Inflammatory macrophage treated with lipopolysaccharide for 1 hour (primary cell): ENCODE measurements around the gene FARS2.

Source experiments
- DNase-seq, 2 donors: peaks; one replicate each; pipeline ENCODE4 v3.0.0-alpha.2; 2020 to 2022

FARS2 gene

GRCh38 chr6:5249451-5250122, 11.7 kb upstream of the FARS2 start:
- no peak for DNase-seq

DNA sequence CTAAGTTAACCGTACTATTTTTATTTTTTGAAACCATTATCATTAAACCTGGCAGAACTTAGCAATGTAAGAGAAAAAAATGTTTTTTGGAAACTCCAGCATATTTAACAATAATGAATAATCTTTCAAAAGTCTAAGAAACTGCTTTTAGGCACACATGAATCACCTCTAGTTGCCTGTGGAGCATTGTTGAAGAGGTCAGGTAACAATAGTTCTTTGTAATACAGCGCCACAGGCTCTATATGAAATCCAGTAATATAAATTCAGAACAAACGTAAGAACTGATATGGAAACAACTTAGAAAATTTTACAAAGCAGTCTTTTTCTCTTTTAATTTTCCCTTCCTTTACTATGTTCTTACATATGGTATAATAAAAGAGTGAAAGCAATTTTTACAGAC, 10.9 kb upstream of the FARS2 start:
- DNase-seq = no peak

GRCh38 chr6:5250911-5251310, 10.4 kb upstream of the FARS2 start:
- DNase-seq = no peak

- no peak for DNase-seq
Observed at GRCh38 chr6:5256952-5257351, 4.4 kb upstream of the FARS2 start.

DNA sequence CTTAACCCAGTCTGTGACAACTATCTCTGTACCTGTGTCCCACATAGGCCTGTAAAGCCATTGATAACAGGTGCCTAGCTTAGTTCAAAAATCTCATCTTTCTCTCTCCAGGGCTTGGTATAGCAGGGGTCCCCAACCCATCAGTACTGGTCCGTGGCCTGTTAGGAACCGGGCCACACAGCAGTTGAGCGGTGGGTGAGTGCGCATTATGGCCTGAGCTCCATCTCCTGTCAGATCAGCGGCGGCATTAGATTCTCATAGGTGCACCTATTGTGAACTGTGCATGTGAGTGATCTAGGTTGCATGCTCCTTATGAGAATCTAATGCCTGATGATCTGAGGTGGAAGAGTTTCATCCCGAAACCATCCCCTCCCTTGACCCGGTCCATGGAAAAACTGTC, 3.9 kb upstream of the FARS2 start:
- DNase-seq = no peak

- DNase-seq = no peak
Observed at GRCh38 chr6:5259428-5259827, 1.9 kb upstream of the FARS2 start.

DNA sequence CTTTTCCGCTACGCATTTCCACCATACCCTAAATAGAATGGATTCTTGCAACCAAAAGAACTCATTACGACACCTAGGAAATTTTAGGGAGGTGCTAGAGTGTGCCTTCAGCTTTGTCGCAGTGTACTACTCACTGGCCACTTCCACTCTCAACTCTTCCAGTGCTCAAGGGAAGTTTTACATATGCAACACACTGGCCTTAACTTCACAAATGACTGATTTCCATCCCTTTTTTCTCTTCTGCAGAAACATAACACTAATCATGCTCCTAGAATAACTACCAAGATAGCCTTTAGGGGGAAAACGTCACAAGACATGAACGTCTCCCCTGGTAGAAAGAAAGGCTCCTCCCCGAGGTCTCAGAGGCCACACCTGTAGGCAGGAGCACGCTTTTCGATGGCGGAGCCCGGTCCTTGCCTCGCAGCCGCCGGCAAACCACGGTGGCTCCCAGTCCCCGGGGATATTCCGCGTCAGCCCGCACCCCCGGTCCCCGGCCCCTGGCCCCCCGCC, 1.1 kb upstream of the FARS2 start:
- peak; percentile 88 to 93 for DNase-seq

DNA sequence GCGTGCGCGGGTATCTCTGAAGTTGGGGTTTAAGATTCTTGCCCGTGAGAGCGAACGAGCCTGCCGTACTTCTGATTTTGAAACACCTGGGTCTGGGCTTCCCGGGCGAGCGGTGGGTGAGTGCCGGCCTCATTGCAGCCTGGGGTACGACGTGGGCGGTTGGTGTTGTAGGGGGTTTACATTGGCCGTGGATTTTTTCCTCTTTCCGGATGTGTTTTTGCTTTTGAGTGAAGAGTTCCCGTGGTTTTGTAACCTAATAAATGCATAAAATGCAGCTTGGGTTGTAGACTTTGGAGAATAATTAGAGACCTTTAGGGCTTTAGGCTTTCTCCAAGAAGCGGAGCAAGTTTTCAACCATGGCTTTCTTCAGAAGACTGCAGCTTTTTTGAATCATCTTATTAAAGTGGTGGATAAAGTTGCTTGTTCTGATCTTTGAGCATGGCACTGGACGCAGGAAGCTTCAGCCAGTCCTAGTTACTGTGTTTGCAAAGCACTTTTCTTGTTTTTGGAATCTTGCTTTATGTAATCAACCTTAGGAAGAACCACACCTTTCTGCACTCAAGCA, 314 bp downstream of the FARS2 start:
- no peak for DNase-seq

DNA sequence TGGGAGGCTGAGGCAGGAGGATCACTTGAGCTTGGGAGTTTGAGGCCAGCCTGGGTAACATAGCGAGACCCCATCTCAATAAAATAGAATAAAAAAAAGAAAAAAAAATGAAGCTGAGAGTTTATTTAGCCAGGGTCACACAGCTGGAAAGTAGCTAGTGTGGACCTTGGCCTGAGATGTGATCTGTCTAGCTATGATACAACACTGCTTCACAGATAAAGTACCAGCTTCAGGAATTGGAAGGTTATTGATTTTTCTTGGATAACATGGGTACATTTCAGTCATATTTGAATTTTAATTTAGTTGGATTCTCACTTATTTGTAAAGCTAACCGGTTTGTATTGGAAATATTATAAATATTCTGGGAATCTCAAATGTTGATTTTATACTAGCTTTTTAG, 5.1 kb downstream of the FARS2 start:
- DNase-seq = no peak

GRCh38 chr6:5270093-5270680, 8.9 kb downstream of the FARS2 start:
- DNase-seq = no peak

DNA sequence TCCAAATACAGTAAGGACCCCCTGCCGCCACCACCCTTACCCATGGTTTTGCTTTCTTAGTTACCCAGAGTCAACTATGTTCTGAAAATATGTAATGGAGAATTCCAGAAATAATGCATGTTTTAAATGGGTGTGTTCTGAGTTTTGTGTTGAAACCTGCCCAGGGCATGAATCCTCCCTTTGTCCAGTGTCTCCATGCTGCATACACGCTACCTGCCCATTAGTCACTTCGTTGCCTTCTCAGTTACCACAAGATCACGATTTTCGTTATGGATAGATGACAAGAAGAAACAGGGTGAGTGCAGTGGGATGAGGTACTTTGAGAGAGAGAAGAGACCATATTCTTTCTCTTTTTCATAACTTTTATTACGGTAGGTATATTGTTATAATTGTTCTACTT, 10.6 kb downstream of the FARS2 start:
- DNase-seq = no peak

DNA sequence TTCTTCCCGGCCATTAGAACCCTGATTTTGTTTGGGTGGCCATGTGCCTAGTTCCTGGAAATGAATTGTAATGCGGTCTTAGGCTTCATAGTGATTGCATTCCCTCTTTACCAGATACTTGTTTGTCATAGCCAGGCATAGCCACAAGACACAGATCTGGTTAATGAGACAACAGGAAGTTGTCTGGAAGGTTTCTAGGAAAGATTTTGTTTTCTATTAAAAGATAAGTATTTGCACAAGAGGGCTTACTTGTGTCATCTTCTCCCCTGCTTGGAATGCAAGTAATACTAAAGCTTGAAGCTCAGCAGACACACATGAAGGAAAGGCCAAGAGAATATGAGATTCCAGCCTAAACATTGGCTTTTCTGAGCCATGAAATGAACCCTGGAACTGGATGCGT, 12.9 kb downstream of the FARS2 start:
- DNase-seq = peak in 1 of 2 donors; percentile 17

DNA sequence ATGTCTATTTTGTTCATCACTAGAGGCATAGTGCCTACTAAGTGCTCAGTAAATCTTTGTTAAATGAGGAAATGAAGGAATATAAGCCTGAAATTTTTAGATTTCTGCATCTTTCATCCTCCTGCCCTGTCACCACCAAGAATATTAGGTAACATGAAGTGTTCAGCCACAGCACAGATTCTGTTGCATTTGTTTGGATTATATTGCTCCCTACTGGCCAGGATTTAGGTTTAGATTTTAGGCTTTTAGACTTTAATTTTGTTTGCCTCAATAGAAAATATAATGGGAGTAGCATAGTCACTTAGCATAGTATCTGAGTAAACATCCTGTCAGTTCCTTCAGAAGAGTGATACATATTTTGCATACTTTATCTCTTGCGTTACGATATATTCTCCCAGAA, 14.2 kb downstream of the FARS2 start:
- no peak for DNase-seq

DNA sequence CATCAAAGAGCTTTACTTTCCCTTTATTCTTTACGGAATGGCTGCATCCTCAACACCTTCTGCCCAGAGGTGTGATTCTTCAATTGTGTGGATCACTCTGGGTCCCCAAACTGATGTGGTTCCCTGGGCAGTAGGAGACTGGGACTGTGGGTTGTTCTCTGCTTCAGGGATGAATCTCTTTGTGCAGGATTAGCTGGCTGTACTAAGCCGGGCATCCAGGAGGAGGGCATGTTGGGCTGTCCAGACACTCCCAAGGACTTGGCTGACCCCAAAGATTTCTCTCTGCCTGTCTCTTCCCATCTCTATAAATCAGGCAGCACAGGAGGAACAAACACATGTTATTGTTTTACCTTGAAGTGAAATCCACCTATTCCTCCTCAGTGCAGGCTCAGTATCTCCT, 15.3 kb downstream of the FARS2 start:
- DNase-seq = no peak

- DNase-seq = no peak
Observed at GRCh38 chr6:5277589-5277988, 16.3 kb downstream of the FARS2 start.

- no peak for DNase-seq
Observed at GRCh38 chr6:5278047-5278446, 16.7 kb downstream of the FARS2 start.

GRCh38 chr6:5278565-5279120, 17.3 kb downstream of the FARS2 start:
- no peak for DNase-seq

GRCh38 chr6:5279891-5280338, 18.6 kb downstream of the FARS2 start:
- DNase-seq = no peak

GRCh38 chr6:5280920-5281319, 19.6 kb downstream of the FARS2 start:
- peak; percentile 24 to 55 for DNase-seq

DNA sequence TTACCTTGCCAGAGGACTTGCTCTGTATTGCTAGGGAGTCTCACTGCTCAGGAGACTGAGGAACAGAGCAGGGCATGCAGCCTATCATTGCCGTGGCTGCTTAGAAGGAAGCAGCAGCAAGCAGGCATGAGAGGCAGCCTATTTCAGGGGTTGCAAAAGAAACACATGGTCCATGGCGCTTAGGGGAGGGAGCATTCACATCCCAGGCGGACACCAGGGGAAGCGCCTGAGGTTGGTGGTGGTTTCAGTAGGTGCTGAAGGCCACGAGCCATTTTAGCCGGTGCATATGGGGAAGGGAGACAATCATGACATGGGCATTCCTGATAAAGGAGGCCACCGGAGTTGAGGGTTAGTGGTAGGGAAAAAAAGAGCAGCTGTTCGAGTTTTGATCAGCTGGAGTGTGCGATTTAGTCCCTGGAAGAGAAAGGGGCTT, 20.9 kb downstream of the FARS2 start:
- DNase-seq = peak in 1 of 2 donors; percentile 12

GRCh38 chr6:5285081-5285480, 23.8 kb downstream of the FARS2 start:
- DNase-seq = no peak

GRCh38 chr6:5285526-5285925, 24.2 kb downstream of the FARS2 start:
- no peak for DNase-seq

DNA sequence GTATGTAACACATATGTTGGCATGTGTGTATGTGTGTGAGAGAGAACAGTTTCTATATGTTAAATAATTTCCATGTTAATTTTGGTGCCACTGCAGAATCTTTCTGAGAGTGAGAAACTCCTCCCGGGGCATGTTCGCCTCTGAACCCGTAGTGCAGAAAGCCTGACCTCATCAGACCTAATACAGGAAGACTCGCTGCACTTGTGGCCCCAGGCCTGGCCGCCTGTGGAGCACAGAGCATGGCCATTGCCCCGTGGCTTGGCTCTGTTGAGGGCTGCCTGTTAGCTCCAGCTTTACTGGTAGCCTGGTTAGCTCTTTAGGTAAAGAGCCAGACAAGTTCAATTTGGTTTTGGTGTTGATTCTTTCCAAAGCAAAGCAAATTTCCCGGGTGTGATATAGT, 25.5 kb downstream of the FARS2 start:
- DNase-seq = no peak
